ENCODE measurements around the gene NUBP2.

The NUBP2 gene

DNA sequence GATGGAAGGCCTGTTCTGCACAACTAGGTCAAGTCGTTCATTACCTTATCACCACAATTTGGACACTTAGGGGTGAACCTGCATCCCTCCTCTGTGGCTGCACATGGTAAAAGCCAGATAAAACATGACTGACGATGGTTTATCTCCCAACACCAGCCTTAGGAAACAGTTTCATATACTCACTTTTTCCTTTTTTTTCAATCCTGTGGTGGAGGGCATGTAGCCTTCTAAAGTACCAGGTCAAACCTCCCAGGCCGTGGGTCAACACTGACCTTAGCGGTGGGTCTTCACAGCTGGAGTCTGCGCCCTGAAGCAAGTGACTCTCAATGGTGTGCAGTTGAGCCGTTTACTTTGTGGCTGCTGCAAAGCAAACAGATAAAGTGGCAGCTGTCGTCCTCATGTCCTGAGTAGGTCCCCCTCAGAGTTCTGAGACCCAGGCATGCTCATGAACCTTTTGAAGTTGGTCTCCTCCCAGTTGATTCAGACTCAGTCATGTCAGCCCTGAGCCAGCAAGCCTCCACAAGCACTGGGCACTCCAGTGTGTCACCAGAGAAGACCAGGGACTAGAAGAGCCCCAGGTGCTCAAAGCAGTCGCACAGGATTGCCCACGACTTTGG lies 50.2 kb downstream of the NUBP2 start:
- DNase-seq = no peak

DNA sequence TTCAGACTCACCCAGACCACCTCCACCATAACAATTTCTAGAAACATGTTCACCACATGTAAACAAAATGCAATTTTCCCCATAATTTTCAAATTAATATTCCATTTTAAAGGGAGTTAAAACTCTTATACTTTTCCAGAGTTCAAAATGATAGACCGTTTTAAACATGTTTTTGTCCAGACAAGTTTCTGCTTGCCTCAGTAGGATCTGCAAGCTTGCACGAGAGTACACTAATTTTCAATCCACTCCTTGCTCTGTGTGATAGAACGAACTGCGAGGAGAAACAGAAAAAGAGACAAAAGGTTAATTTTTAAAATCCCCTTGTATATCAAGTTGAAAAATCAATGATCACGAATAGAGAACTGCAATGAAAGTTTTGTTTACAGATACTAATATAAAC lies 51.3 kb downstream of the NUBP2 start:
- DNase-seq = no peak

Measured in activated naive CD4-positive, alpha-beta T cell treated with anti-CD3 and anti-CD28 coated beads, Interleukin-2, amount 50 U/mL, for 16 hours (primary cell).